ENCODE data around the gene AGO1. TPM values are rescaled to one million over a fixed set of nuclear protein-coding genes. Genes with fewer than 3 reads are reported as not detected.

Gene AGO1
- total and polyA plus RNA-seq, 4 donors: 3.7 to 28.6 (median 13.4) TPM

DNA sequence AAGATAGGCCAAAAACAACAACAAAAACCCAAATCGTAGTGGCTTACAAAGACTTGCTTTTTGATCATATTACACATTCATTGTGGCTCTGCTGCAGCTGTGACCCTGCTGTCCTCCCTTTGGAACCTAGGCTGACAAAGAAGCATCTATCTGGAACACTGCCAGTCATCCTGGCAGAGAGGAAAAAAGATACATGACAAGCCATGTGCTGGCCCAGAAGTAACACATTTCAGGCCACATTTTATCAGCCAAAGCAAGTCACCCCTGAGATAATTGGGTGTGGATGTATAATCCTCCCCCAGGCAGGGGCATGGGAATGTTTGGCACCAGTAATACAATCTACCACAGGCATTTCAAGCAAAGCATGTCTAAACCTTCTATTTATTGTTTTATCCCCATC is 37.2 kb upstream of the AGO1 start:
- no peak overlapping the region for H3K27ac ChIP-seq (ENCODE audit: low read depth in 1 of 2, low read length in 1 of 2)
- H3K4me1 ChIP-seq (ENCODE audit: control insufficient read depth in 5 of 5, insufficient read depth in 5 of 5, low read length in 5 of 5): peaks cover 0 to 10% (median 0%) of the 10 kb centered on the region in 5 donors
- H3K36me3 ChIP-seq (ENCODE audit: control insufficient read depth in 4 of 4, insufficient read depth in 4 of 4, low read length in 4 of 4): peaks cover 12 to 31% (median 21%) of the 10 kb centered on the region in 4 donors
- DNase-seq (peak; percentile 22 to 26 (median 25)), ATAC-seq (ENCODE audit: insufficient read depth, low FRiP score) (no peak)
- no peaks in the 10 kb centered on the region for H3K9me3 ChIP-seq (ENCODE audit: control insufficient read depth in 4 of 4, insufficient read depth in 3 of 4, low read length in 3 of 4)
- 61 to 77% methylated on average over 1 of the region's 1 CpG for WGBS, 2 donors
- TF ChIP-seq, protein P1, sequence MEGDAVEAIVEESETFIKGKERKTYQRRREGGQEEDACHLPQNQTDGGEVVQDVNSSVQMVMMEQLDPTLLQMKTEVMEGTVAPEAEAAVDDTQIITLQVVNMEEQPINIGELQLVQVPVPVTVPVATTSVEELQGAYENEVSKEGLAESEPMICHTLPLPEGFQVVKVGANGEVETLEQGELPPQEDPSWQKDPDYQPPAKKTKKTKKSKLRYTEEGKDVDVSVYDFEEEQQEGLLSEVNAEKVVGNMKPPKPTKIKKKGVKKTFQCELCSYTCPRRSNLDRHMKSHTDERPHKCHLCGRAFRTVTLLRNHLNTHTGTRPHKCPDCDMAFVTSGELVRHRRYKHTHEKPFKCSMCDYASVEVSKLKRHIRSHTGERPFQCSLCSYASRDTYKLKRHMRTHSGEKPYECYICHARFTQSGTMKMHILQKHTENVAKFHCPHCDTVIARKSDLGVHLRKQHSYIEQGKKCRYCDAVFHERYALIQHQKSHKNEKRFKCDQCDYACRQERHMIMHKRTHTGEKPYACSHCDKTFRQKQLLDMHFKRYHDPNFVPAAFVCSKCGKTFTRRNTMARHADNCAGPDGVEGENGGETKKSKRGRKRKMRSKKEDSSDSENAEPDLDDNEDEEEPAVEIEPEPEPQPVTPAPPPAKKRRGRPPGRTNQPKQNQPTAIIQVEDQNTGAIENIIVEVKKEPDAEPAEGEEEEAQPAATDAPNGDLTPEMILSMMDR (IDR thresholded peaks at IDR 0.05; ENCODE audit: control extremely low read depth, extremely low read depth): no peak
- H3K9ac ChIP-seq (ENCODE audit: insufficient read depth in 1 of 2, low read length in 2 of 2): no peak overlapping the region
- no peaks in the 10 kb centered on the region for H3K27me3 ChIP-seq (ENCODE audit: control insufficient read depth in 3 of 3, insufficient read depth in 3 of 3, low read length in 2 of 3)
- no peak overlapping the region for H3K4me3 ChIP-seq

DNA sequence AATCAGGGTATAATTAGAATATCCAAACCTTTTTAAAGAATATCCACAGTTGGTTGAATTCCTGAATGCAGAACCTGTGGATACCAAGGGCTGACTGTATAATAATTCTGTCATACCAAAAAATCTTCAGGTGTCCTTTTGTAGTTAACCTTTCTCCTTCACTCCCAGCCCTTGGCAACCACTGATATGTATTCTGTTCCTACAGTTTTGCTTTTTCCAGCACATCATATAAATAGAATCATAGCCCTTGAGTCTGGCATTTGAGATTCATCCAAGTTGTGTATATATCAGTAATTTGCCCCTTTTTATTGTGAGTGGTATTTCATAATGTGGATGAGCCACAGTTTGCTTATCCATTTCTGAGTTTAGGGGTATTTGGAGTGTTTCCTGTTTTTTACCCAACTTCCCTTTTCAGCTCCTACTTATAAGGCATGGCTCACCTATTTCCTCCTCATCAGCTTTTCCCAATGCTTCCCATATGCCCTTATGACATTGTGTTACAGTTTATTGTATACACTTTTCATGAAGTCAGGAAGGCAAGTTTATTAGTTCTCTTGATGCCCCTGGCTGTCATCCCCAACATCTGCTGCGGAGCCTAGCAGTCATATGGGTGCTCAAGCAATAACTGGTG is 35.0 kb upstream of the AGO1 start:
- peaks cover 11 to 22% (median 15%) of the 10 kb centered on the region in 4 donors for H3K36me3 ChIP-seq (ENCODE audit: control insufficient read depth in 4 of 4, insufficient read depth in 4 of 4, low read length in 4 of 4)
- H3K9ac ChIP-seq (ENCODE audit: insufficient read depth in 1 of 2, low read length in 2 of 2): no peak overlapping the region
- WGBS, 2 donors: 75 to 84% methylated on average over 1 of the region's 1 CpG
- TF ChIP-seq, protein P1 (IDR thresholded peaks at IDR 0.05; ENCODE audit: control extremely low read depth, extremely low read depth): no peak
- no peak overlapping the region for H3K4me3 ChIP-seq
- H3K9me3 ChIP-seq (ENCODE audit: control insufficient read depth in 4 of 4, insufficient read depth in 3 of 4, low read length in 3 of 4): no peaks in the 10 kb centered on the region
- H3K27me3 ChIP-seq (ENCODE audit: control insufficient read depth in 3 of 3, insufficient read depth in 3 of 3, low read length in 2 of 3): no peaks in the 10 kb centered on the region
- peaks cover 0 to 23% (median 13%) of the 10 kb centered on the region in 5 donors for H3K4me1 ChIP-seq (ENCODE audit: control insufficient read depth in 5 of 5, insufficient read depth in 5 of 5, low read length in 5 of 5)
- peak overlapping the region in 1 of 2 donors; percentile 45 for H3K27ac ChIP-seq (ENCODE audit: low read depth in 1 of 2, low read length in 1 of 2)
- ATAC-seq (ENCODE audit: insufficient read depth, low FRiP score) (no peak), DNase-seq (no peak)

DNA sequence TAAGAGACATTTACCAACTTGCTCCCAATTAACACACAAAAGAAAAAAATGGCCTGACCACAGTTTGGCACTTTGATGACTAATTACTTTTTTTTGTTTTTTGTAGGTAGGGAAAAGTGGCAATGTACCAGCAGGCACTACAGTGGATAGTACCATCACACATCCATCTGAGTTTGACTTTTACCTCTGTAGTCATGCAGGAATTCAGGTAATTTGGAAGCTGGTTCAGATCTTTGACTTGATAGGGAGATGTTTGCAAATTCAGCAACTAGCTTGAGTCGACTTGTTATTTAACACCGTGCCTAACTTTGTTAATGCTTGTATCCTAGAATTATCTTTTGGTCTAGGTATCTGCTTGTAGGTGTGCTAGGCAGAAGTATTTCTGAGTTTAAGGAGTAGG is 33.0 kb upstream of the AGO1 start:
- DNase-seq: no peak
- WGBS, 2 donors: 91 to 95% methylated on average over 2 of the region's 2 CpGs
- ATAC-seq (ENCODE audit: insufficient read depth, low FRiP score): no peak

More for the DNA sequence above, 33.0 kb upstream of the AGO1 start:
- TF ChIP-seq, protein P1 (IDR thresholded peaks at IDR 0.05; ENCODE audit: control extremely low read depth, extremely low read depth): no peak
- no peaks in the 10 kb centered on the region for H3K27me3 ChIP-seq (ENCODE audit: control insufficient read depth in 3 of 3, insufficient read depth in 3 of 3, low read length in 2 of 3)
- H3K4me3 ChIP-seq: no peak overlapping the region
- peaks cover 14 to 32% (median 17%) of the 10 kb centered on the region in 4 donors for H3K36me3 ChIP-seq (ENCODE audit: control insufficient read depth in 4 of 4, insufficient read depth in 4 of 4, low read length in 4 of 4)
- no peak overlapping the region for H3K9ac ChIP-seq (ENCODE audit: insufficient read depth in 1 of 2, low read length in 2 of 2)
- no peaks in the 10 kb centered on the region for H3K9me3 ChIP-seq (ENCODE audit: control insufficient read depth in 4 of 4, insufficient read depth in 3 of 4, low read length in 3 of 4)
- peaks cover 0 to 23% (median 13%) of the 10 kb centered on the region in 5 donors for H3K4me1 ChIP-seq (ENCODE audit: control insufficient read depth in 5 of 5, insufficient read depth in 5 of 5, low read length in 5 of 5)
- no peak overlapping the region for H3K27ac ChIP-seq (ENCODE audit: low read depth in 1 of 2, low read length in 1 of 2)
